DMS79 (cell line): ENCODE data around the gene IGFBP4.

Experiments used
- DNase-seq: peaks from one replicate; lab custom pipeline; 2025; lab: John Stamatoyannopoulos, UW

IGFBP4 gene

GRCh38 chr17:40471846-40472732, 28.8 kb downstream of the IGFBP4 start:
- DNase-seq = no peak

- no peak for DNase-seq
These were observed 29.6 kb downstream of the IGFBP4 start for GRCh38 chr17:40472733-40473452.

DNA sequence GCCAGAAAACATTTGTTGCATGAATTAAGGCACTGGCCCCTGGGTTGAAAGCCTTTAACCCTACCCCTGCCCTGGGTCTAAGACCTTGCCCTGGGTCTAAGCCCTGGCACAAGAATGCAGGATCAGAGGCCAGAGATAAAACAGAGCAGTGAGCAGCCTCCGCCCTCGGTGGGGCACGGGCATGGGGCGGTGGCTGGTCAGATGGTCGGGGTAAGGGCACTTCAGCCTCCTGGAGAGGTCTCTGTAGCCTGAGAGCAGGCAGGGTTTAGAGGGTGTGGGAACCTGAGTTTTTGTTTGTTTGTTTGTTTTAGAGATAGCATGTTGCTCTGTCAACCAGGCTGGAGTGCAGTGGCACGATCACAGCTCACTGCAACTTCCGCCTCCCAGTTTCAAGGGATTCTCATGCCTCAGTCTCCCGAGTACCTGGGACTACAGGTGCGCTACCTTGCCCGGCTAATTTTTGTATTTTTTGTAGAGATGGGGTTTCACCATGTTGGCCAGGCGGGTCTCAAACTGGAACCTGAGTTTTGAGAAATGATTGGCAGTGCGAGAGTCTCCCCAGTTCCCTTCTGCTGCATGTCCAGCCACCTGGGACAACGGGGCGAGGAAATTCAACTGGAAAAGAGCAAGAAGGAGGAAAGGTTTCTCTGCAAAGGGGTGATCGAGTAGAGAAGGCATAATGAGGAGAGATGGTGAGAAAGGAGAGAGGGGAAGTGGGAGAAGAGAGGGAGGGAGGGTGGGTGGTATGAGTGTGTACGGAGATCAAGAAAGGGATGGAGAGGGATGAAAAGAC, 30.5 kb downstream of the IGFBP4 start:
- DNase-seq = no peak

DNA sequence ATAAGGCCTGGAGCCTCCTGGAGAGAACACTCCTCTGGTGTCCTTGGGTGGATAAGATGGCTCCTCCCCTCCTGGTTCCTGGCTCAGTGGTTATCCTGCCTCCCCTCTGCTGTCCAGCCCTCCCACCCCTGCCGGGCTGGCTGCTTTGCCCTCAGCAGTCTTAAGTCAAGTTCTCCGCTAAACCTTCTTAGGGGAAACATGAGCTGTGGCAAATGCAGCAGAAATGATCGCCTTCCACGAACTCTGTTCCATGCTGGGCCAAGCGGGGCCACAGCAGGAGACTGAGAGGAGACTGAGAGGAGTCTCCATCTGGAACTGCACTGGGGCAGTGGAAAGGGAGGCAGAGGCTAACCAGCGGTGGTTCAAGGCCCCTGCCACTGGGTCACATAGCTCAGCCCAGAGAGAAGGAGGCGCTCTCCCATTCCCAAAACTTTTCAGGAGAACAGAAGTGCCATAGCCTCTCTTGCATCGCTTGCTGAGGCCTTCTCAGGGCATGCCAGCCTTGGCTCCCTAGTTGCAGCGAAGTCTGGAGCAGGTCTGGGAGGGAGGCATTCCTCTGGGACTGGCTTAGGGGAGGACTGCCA, 31.3 kb downstream of the IGFBP4 start:
- DNase-seq = no peak

DNA sequence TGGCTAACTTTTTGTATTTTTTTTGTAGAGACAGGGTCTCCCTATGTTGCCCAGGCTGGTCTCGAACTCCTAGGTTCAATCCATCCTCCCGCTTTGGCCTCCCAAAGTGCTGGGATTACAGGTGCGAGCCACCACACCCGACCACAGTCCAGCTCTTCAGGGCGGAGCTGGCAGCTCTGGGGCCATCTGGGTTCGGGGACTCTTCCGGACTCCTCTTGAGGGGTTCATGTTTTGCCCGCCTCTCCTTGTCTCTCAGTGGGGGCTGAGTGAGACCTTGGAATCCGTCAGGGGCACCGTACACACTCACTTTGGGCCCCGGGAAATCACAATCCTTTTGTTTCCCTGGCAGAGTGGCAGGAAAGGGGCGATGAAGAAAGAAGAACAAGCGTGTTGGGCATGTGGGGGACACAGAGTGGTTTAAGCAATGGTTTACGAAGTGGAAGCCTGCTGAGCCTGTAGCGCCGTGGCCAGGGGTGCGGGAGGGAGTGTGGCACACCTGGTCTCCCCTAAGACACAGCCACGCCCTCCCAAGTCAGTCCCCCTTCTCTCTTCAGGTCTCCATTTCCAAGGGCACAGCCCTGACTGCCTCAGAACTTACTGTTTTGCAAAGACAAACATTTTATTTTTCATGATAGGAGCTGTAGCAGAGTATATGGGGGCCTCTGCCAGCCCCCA, 32.1 kb downstream of the IGFBP4 start:
- no peak for DNase-seq

- DNase-seq = no peak
These were observed 34.5 kb downstream of the IGFBP4 start for GRCh38 chr17:40477796-40478195.

DNA sequence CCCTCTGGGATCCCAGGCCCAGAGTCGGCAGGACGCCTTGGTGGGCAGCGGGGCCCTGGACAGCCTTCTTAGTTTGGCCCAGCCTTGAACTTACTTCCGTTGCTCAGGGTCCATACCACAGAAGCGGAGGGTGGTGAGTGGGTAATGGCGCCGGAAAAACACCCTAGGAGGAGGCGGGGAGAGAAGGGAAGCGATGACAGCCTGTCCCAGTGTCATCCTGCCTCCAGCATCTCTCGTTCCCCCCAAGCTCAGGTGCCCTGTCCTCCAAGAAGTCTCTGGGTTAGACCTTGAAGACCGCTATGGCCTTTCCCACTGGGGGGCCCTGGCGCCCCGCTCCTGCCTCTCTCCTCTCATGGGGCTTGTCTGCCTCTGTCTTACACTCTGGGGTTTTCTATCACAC, 35.2 kb downstream of the IGFBP4 start:
- no peak for DNase-seq

DNA sequence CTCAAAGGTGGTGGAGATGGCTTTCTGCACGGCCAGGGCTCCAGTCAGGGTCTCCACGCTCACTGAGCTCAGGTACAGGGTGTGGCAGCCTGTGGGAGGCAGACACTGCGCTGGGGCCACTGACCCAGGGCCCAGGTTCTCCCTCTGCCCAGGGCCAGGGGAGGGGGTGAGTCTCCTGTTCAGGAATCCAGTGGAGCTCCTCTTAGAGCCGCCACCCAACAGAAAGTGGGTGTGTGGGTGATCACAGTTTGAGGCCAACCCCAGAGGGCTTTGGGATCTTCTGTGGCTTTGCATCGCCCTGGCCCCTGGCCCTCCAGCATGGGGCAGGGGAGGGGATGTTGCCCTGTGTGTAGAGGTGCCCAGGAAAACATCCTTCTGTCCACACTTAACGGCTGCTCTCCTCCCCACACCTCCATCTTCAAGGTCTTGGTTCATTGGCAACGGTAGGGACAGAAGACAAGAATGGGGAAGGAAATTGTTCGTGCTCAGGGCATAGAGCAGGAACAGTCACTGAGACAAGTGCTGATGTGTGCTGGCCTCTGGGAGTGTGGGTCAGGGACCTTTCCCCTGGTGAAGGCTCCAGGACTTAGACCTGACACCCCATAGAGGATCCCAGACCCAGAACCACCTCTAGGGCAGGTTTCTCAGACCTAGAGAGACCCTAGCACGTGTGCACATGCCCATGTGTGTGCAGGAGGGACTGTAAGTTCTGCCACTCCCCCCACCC, 36.7 kb downstream of the IGFBP4 start:
- no peak for DNase-seq

DNA sequence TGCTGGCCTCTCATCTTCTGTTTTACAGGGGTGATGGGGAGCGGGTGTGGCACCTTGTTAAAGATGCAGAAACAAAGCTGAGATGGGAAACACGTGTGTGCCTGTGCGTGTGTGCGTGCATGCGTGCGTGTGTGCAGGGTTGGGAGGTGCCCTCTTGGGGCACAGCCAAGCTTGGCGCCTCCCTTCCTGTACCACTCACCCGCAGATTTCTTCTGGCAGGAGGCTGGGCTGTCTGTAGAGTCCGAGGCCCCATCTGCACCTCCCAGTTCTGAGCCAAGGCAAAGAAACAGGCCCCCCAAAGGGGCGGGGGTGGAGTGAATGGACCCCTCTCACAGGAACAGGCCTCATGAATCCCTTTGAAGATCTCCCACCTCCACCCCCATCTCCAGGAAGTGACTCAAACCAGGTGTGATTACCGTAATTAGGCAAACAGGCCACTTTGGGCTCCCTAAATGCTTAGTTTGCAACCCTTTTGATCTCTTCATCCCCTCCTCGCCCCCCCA, 37.3 kb downstream of the IGFBP4 start:
- DNase-seq = no peak

DNA sequence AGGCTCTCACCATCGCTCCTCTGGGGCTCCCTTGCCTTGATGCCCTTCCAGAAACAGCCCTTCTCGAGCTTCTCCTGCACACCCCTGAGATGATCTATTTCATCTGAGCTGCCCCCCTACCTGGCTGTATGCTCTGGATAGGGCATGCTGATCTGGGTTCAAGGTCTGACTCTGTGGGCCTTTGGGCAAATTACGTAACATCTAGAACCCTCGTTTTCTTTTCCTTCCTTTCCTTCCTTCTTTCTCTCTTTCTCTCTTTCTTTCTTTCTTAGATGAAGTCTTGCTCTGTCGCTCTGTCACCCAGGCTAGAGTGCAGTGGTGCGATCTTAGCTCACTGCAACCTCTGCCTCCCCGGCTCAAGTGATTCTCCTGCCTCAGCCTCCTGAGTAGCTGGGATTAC, 37.9 kb downstream of the IGFBP4 start:
- DNase-seq = no peak

DNA sequence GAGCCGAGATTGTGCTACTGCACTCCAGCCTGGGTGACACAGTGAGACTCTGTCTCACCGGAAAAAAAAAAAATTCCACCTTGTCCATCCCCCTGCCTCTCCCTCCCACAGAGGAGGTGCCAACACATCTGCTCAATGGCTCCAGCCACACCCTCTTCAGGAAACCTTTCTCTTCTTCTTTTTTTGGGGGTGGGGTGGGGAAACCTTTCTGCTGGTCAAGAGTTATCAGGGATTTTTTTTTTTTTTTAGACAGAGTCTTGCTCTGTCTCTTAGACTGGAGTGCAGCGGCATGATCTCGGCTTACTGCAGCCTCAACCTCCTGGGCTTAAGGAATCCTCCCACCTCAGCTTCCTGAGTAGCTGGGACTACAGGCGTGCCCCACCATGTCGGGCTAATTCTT, 39.5 kb downstream of the IGFBP4 start:
- no peak for DNase-seq

DNA sequence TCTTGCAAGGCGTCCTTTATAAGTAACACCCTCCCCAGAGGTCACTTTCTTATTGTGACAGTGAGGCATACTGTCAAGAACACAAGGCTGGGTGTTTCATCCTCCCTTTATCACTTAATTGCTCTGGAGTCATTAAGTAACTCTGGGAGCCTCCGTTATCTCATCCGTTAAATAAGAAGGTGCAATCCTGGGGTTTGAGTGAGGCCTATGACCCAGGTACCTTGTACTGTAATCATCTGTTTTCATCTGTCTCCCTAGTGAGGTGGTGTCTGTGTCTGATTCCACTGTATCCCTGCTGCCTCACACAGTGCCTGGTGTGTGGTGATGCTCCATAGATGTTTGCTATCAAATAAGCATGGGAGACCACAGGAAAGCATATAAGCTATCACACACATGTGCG, 40.4 kb downstream of the IGFBP4 start:
- no peak for DNase-seq

- DNase-seq = no peak
These were observed 41.2 kb downstream of the IGFBP4 start for GRCh38 chr17:40484285-40484972.

DNA sequence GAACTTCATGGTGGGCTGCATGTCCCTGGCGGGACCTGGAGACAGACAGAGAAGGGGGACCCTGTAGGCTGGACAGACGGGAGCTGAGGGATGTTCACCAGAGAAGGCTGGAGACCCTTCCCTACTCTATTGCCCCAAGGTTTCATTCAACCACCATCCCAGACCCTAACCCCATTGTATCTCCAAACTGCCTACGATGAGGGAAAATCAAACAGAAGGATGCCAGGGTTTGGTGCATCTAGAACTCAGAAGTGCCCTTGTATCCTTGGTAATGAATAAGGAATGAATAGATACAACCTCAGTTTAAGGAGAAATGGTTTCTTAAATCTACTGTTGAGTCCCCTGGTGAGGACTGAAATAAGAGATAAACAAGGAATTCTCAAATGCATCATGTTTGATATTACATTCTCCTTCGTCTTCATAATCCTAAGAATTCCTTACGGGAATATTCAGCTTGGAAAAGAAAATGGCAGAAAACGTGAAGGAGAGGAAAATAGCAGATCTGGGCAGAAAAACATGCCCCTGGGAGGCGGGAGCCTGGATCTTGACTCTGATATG, 41.8 kb downstream of the IGFBP4 start:
- no peak for DNase-seq

- DNase-seq = no peak
These were observed 42.7 kb downstream of the IGFBP4 start for GRCh38 chr17:40485851-40486521.

- no peak for DNase-seq
These were observed 43.5 kb downstream of the IGFBP4 start for GRCh38 chr17:40486522-40487370.

DNA sequence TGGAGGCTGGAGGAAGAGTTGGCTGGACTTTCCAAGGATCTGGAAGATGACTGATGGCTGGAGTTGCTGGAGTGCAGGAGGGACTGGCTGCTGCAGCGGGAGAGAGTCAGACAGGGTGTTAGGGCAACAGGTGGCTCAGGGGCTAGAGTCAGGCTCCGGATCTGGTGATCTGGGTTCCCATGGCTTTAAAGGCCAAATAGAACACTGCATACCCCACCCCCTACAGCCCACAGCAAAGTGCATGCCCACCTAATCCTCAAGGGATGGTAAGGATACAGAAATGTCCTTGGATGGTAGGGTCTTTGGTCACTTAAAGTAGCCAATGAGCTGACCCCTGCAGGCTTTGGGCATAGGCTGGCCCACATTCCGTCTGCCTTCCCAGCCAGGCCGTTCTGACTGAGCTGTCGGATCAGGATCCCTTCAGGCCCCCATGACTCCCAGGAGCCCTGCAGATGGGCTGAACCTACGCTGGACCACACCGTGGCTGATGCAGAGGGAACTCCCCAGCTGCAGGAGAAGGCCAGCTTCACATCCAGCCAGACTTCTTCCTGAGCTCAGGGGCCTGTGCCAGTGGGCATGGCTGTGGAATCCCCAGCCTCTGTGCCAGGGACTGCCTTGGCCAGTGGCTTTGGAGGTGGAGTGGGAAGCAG, 44.2 kb downstream of the IGFBP4 start:
- no peak for DNase-seq
